PC-3 (cell line): Measurements from ENCODE around the gene RBPMS2.

Source experiments
- EZH2 ChIP-seq: fragments of 300-600 bp; sonication (generic); IDR thresholded peaks from one replicate; pipeline ENCODE4 v1.6.1; 2017; ENCODE audit warnings: antibody characterized with exemption, mild to moderate bottlenecking, low read length; ENCODE audit not compliant: unreplicated experiment
- EZH2phosphoT487 ChIP-seq: fragments of 300-600 bp; sonication (generic); IDR thresholded peaks from 2 replicates; pipeline ENCODE4 v1.6.1; 2018; ENCODE audit warnings: mild to moderate bottlenecking, antibody characterized with exemption, low read length, borderline replicate concordance
- TF ChIP-seq, protein P1 (sequence below): fragments of 300-600 bp; sonication (generic); conservative IDR thresholded peaks from 2 replicates; pipeline ENCODE4 v1.5.1; 2017; ENCODE audit warnings: antibody characterized with exemption, low read depth, mild to moderate bottlenecking, low read length

- TF ChIP-seq, protein P1, sequence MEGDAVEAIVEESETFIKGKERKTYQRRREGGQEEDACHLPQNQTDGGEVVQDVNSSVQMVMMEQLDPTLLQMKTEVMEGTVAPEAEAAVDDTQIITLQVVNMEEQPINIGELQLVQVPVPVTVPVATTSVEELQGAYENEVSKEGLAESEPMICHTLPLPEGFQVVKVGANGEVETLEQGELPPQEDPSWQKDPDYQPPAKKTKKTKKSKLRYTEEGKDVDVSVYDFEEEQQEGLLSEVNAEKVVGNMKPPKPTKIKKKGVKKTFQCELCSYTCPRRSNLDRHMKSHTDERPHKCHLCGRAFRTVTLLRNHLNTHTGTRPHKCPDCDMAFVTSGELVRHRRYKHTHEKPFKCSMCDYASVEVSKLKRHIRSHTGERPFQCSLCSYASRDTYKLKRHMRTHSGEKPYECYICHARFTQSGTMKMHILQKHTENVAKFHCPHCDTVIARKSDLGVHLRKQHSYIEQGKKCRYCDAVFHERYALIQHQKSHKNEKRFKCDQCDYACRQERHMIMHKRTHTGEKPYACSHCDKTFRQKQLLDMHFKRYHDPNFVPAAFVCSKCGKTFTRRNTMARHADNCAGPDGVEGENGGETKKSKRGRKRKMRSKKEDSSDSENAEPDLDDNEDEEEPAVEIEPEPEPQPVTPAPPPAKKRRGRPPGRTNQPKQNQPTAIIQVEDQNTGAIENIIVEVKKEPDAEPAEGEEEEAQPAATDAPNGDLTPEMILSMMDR, result no peak
- no peak for TF ChIP-seq EZH2
- no peak for TF ChIP-seq EZH2phosphoT487
Observed at GRCh38 chr15:64694816-64695215, 80.6 kb downstream of the RBPMS2 start.
